Retinal pigment epithelial cell (primary cell): Measurements from ENCODE around the gene CACNA1C.

Source experiments
- DNase-seq: peaks from one replicate; pipeline ENCODE4 v3.0.0-alpha.2; 2010; ENCODE audit warnings: low read depth
- H3K4me3 ChIP-seq: 2 replicates; pipeline ENCODE4 v1.5.1; 2011; ENCODE audit warnings: mild to moderate bottlenecking, low read length, control low read depth, moderate library complexity
- CTCF ChIP-seq: conservative IDR thresholded peaks from 2 replicates; pipeline ENCODE4 v1.5.1; 2011; ENCODE audit warnings: low read depth, low read length, control low read depth, inconsistent platforms

CACNA1C gene

GRCh38 chr12:2613326-2614073 lies 560.7 kb downstream of the CACNA1C start:
- no peak for TF ChIP-seq CTCF
- peak; percentile 77 for DNase-seq

GRCh38 chr12:2614341-2614740 lies 561.6 kb downstream of the CACNA1C start:
- TF ChIP-seq CTCF: no peak
- H3K4me3 ChIP-seq: no peak overlapping the region
- no peak for DNase-seq

More at GRCh38 chr12:2613326-2614073, 560.7 kb downstream of the CACNA1C start:
- no peak overlapping the region for H3K4me3 ChIP-seq

GRCh38 chr12:2615665-2616402 lies 563.0 kb downstream of the CACNA1C start:
- TF ChIP-seq CTCF: no peak
- H3K4me3 ChIP-seq: no peak overlapping the region
- DNase-seq: no peak

GRCh38 chr12:2616763-2617162 lies 564.0 kb downstream of the CACNA1C start:
- TF ChIP-seq CTCF: no peak
- DNase-seq: no peak
- H3K4me3 ChIP-seq: no peak overlapping the region

- no peak overlapping the region for H3K4me3 ChIP-seq
- TF ChIP-seq CTCF: no peak
Measured at GRCh38 chr12:2617365-2617764, 564.6 kb downstream of the CACNA1C start.

GRCh38 chr12:2618291-2618995 lies 565.7 kb downstream of the CACNA1C start:
- DNase-seq: no peak
- no peak for TF ChIP-seq CTCF
- no peak overlapping the region for H3K4me3 ChIP-seq

More at GRCh38 chr12:2617365-2617764, 564.6 kb downstream of the CACNA1C start:
- DNase-seq: no peak
